ENCODE results near the gene GJD2. TPM values are rescaled to one million over a fixed set of nuclear protein-coding genes. Genes with fewer than 3 reads are reported as not detected.

The GJD2 gene
- total RNA-seq, 1 donor from 2014 or later, result 1.1 TPM

DNA sequence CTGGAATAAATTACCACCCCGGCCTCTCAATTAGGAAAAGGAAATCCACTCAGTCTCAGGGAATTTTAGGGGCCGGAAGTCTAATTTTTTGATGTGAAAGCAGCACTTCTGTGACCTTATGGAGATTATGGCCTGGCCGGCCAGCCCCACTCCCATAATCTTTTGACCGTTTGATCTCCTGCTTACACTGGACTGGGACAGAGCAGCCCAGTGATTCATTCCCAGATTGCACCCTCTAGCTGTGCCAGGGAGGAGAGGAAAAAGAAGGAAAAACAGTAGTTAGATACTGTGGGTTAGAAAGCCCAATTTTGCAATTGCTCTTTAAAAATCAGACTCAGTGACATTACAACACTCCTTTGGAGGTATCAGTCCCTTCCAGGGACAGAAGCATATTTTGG is 32.4 kb downstream of the GJD2 start:
- no peak for DNase-seq

GRCh38 chr15:34721802-34722438 is 32.9 kb downstream of the GJD2 start:
- DNase-seq, result peak; percentile 50

DNA sequence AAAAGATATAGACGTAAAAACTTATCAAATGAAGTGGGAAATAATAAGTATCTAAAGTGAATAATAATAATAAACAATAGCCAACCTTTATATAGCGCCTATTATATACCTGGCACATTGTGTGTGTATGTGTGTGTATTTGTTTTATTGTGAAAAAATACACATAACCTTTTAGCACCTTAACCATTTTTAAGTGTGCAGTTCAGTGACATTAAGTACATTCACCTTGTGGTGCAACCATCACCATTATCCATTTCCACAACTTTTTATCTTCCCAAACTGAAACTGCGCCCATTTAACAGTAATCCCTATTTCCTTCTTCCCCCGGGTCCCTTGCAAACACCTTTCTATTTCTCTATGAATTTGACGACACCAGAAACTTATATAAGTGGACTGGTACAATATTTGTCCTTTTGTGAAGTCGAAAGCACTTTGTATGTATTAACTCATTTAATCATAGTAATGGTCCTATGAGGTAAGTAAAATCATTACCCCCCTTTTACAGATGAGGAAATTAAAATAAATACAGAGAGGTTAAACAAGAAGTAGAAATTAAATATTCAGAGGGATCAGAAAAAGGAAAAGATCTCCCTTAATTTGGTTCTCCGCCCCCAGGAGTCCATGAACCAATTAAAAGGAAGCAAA is 33.5 kb downstream of the GJD2 start:
- no peak for DNase-seq

DNA sequence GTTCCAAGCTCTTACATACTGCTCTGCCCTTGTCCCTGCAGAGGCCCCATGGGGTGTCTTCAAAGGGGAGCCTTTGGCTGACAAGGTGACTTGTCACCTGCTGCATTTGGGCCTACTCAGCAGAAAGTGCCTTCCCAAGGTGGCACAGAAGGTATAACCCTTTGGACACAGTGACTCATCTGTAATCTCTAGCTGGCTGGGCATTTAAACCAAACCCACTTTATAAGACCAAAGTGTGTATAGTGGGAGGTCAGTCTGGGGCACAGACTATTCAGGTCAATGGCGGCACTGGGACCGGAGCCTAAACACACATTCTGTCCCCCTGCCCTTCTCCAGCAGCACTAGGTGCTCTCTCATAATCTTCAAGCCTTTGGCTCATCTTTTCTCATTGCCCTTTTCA is 35.1 kb downstream of the GJD2 start:
- DNase-seq, result no peak

- no peak for DNase-seq
Observed at GRCh38 chr15:34718681-34719665, 35.8 kb downstream of the GJD2 start.

GRCh38 chr15:34717729-34718128 is 37.1 kb downstream of the GJD2 start:
- DNase-seq, result no peak

DNA sequence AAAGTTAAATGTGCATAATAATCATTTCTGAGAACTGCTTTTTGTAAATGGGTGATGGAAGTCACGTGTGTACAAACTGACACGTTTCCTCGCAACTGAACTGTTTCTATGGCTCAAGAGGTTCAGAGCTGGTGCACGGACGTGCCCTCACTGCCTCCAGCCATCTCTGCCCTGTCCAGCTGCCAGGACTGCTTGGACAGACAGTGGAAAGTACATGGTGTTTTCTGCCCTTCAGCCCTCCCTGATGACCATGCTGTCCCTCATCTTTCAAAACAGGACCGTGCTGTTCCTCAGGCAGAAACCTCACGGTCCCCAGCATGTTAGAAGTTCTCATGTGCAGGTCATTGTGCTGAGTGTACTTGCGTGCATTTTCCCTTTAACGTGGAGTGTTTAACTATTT is 38.7 kb downstream of the GJD2 start:
- no peak for DNase-seq

GRCh38 chr15:34714476-34715121 is 40.2 kb downstream of the GJD2 start:
- DNase-seq, result no peak

DNA sequence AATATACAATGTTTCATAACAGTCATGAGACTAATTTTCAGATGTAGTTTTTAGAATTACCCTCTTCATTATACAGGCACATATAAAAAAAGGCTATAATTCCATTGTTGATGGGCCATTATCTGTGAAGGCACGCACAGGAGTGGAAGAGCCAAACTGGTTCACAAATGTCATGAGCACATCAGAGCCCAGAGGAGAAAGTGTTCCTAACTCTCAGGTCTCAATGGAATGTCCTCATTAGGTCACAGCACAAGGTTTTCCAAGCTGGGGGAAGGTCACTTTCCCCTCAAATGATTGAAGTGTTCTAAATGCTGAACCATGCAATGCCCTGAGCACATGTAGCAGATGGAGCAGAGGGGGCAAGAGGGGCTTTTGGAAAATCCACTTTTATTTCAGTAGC is 41.2 kb downstream of the GJD2 start:
- no peak for DNase-seq

- DNase-seq, result no peak
Observed at GRCh38 chr15:34709866-34710265, 44.9 kb downstream of the GJD2 start.

- DNase-seq, result no peak
Observed at GRCh38 chr15:34708422-34708821, 46.4 kb downstream of the GJD2 start.

GRCh38 chr15:34701536-34701935 is 53.3 kb downstream of the GJD2 start:
- no peak for DNase-seq

Other genes starting within 250 kb of the GJD2 start
- 39.9 TPM for gene GOLGA8B, start 171.3 kb downstream of the GJD2 start, total RNA-seq
- gene ACTC1, start 40.6 kb upstream of the GJD2 start, total RNA-seq, result 0.31 TPM
- 36.8 TPM for gene AQR, start 214.7 kb upstream of the GJD2 start, total RNA-seq
- 110 TPM for gene ZNF770, start 233.3 kb upstream of the GJD2 start, total RNA-seq

Data from occipital lobe (tissue), 2 donors.